ENCODE measurements around the gene CTCFL. TPM values are rescaled to one million over a fixed set of nuclear protein-coding genes. Genes with fewer than 3 reads are reported as not detected.

CTCFL gene
- total RNA-seq, 1 experiment from 2014 or later = 0.42 TPM

- peak; percentile 79 for DNase-seq (ENCODE audit: low read depth, low spot score)
- in situ Hi-C loops (cut with HindIII; ENCODE audit: low pct_unique_long_range_greater_than_20kb, low sequenced_read_pairs) = no loop called here
Observed at GRCh38 chr20:57464642-57465211, 60.2 kb downstream of the CTCFL start.

- no peak for DNase-seq (ENCODE audit: low read depth, low spot score)
- in situ Hi-C loops (cut with HindIII; ENCODE audit: low pct_unique_long_range_greater_than_20kb, low sequenced_read_pairs) = no loop called here
Observed at GRCh38 chr20:57462781-57463180, 62.2 kb downstream of the CTCFL start.

- no peak for DNase-seq (ENCODE audit: low read depth, low spot score)
- in situ Hi-C loops (cut with HindIII; ENCODE audit: low pct_unique_long_range_greater_than_20kb, low sequenced_read_pairs) = no loop called here
Observed at GRCh38 chr20:57461726-57462125, 63.2 kb downstream of the CTCFL start.

GRCh38 chr20:57460781-57461465 lies 64.0 kb downstream of the CTCFL start:
- in situ Hi-C loops (cut with HindIII; ENCODE audit: low pct_unique_long_range_greater_than_20kb, low sequenced_read_pairs) = no loop called here
- no peak for DNase-seq (ENCODE audit: low read depth, low spot score)

- no peak for DNase-seq (ENCODE audit: low read depth, low spot score)
- in situ Hi-C loops (cut with HindIII; ENCODE audit: low pct_unique_long_range_greater_than_20kb, low sequenced_read_pairs) = no loop called here
Observed at GRCh38 chr20:57459897-57460296, 65.0 kb downstream of the CTCFL start.

- in situ Hi-C loops (cut with HindIII; ENCODE audit: low pct_unique_long_range_greater_than_20kb, low sequenced_read_pairs) = no loop called here
- no peak for DNase-seq (ENCODE audit: low read depth, low spot score)
Observed at GRCh38 chr20:57459278-57459677, 65.7 kb downstream of the CTCFL start.

GRCh38 chr20:57458400-57459160 lies 66.4 kb downstream of the CTCFL start:
- in situ Hi-C loops (cut with HindIII; ENCODE audit: low pct_unique_long_range_greater_than_20kb, low sequenced_read_pairs) = no loop called here
- no peak for DNase-seq (ENCODE audit: low read depth, low spot score)

GRCh38 chr20:57457243-57458095 lies 67.5 kb downstream of the CTCFL start:
- no peak for DNase-seq (ENCODE audit: low read depth, low spot score)
- in situ Hi-C loops (cut with HindIII; ENCODE audit: low pct_unique_long_range_greater_than_20kb, low sequenced_read_pairs) = no loop called here

- in situ Hi-C loops (cut with HindIII; ENCODE audit: low pct_unique_long_range_greater_than_20kb, low sequenced_read_pairs) = no loop called here
- no peak for DNase-seq (ENCODE audit: low read depth, low spot score)
Observed at GRCh38 chr20:57456116-57456515, 68.8 kb downstream of the CTCFL start.

GRCh38 chr20:57455386-57455785 lies 69.6 kb downstream of the CTCFL start:
- in situ Hi-C loops (cut with HindIII; ENCODE audit: low pct_unique_long_range_greater_than_20kb, low sequenced_read_pairs) = no loop called here

GRCh38 chr20:57451795-57452661 lies 72.9 kb downstream of the CTCFL start:
- peak; percentile 34 for DNase-seq (ENCODE audit: low read depth, low spot score)
- in situ Hi-C loops (cut with HindIII; ENCODE audit: low pct_unique_long_range_greater_than_20kb, low sequenced_read_pairs) = no loop called here

More at GRCh38 chr20:57455386-57455785, 69.6 kb downstream of the CTCFL start:
- DNase-seq (ENCODE audit: low read depth, low spot score) = no peak

- in situ Hi-C loops (cut with HindIII; ENCODE audit: low pct_unique_long_range_greater_than_20kb, low sequenced_read_pairs) = no loop called here
- no peak for DNase-seq (ENCODE audit: low read depth, low spot score)
Observed at GRCh38 chr20:57451431-57451794, 73.5 kb downstream of the CTCFL start.

GRCh38 chr20:57450931-57451330 lies 74.0 kb downstream of the CTCFL start:
- in situ Hi-C loops (cut with HindIII; ENCODE audit: low pct_unique_long_range_greater_than_20kb, low sequenced_read_pairs) = no loop called here
- no peak for DNase-seq (ENCODE audit: low read depth, low spot score)

- in situ Hi-C loops (cut with HindIII; ENCODE audit: low pct_unique_long_range_greater_than_20kb, low sequenced_read_pairs) = no loop called here
- DNase-seq (ENCODE audit: low read depth, low spot score) = no peak
Observed at GRCh38 chr20:57450419-57450818, 74.5 kb downstream of the CTCFL start.

- in situ Hi-C loops (cut with HindIII; ENCODE audit: low pct_unique_long_range_greater_than_20kb, low sequenced_read_pairs) = no loop called here
- no peak for DNase-seq (ENCODE audit: low read depth, low spot score)
Observed at GRCh38 chr20:57449398-57450354, 75.3 kb downstream of the CTCFL start.

GRCh38 chr20:57448764-57449354 lies 76.1 kb downstream of the CTCFL start:
- in situ Hi-C loops (cut with HindIII; ENCODE audit: low pct_unique_long_range_greater_than_20kb, low sequenced_read_pairs) = no loop called here
- DNase-seq (ENCODE audit: low read depth, low spot score) = no peak
